B cell (primary cell): ENCODE measurements around the gene KRT23.

ENCODE experiments used
- CTCF ChIP-seq: fragments of 200-600 bp; IDR thresholded peaks from one replicate; pipeline ENCODE4 v1.8.0; 2022; ENCODE audit warnings: antibody characterized with exemption, mild to moderate bottlenecking
- EZH2 ChIP-seq: IDR thresholded peaks from 2 replicates; pipeline ENCODE4 v1.6.1; 2012; ENCODE audit warnings: borderline replicate concordance, low read depth, mild to moderate bottlenecking, moderate library complexity, low read length; ENCODE audit not compliant: insufficient read depth, poor library complexity, severe bottlenecking

GRCh38 chr17:40909755-40910154, 27.7 kb downstream of the KRT23 start:
- no peak for TF ChIP-seq CTCF
- TF ChIP-seq EZH2, result no peak
